Measurements from ENCODE around the gene PHACTR2.
"Not testable (repeated sequence)": the region's sequence is repeated elsewhere in the genome, so short reads cannot be mapped to it uniquely, and the experiment has no call there.

PHACTR2 gene

GRCh38 chr6:143677891-143678791 lies at the start of gene PHACTR2:
PHACTR2 (plus strand) TSS chr6:143677965; CDS start chr6:143678164, 199 bp downstream.
- no peak for DNase-seq

- no peak for DNase-seq
Measured at GRCh38 chr6:143629104-143630080, 48.4 kb upstream of the PHACTR2 start.

GRCh38 chr6:143631196-143631595 lies 46.6 kb upstream of the PHACTR2 start:
- DNase-seq, result not testable (repeated sequence)

- no peak for DNase-seq
Measured at GRCh38 chr6:143632894-143633293, 44.9 kb upstream of the PHACTR2 start.

- DNase-seq, result no peak
Measured at GRCh38 chr6:143634486-143634885, 43.3 kb upstream of the PHACTR2 start.

GRCh38 chr6:143637691-143638090 lies 40.1 kb upstream of the PHACTR2 start:
- no peak for DNase-seq

- DNase-seq, result no peak
Measured at GRCh38 chr6:143642403-143642802, 35.4 kb upstream of the PHACTR2 start.

GRCh38 chr6:143647191-143647590 lies 30.6 kb upstream of the PHACTR2 start:
- DNase-seq, result no peak

GRCh38 chr6:143647732-143648131 lies 30.0 kb upstream of the PHACTR2 start:
- no peak for DNase-seq

- DNase-seq, result not testable (repeated sequence)
Measured at GRCh38 chr6:143649319-143649718, 28.4 kb upstream of the PHACTR2 start.

- not testable (repeated sequence) for DNase-seq
Measured at GRCh38 chr6:143651328-143651727, 26.4 kb upstream of the PHACTR2 start.

- DNase-seq, result no peak
Measured at GRCh38 chr6:143652841-143653331, 24.9 kb upstream of the PHACTR2 start.

GRCh38 chr6:143655541-143655940 lies 22.2 kb upstream of the PHACTR2 start:
- DNase-seq, result no peak

GRCh38 chr6:143656026-143656425 lies 21.7 kb upstream of the PHACTR2 start:
- no peak for DNase-seq

- DNase-seq, result no peak
Measured at GRCh38 chr6:143657809-143658208, 20.0 kb upstream of the PHACTR2 start.

- not testable (repeated sequence) for DNase-seq
Measured at GRCh38 chr6:143660170-143660569, 17.6 kb upstream of the PHACTR2 start.

GRCh38 chr6:143664171-143664570 lies 13.6 kb upstream of the PHACTR2 start:
- no peak for DNase-seq

- DNase-seq, result not testable (repeated sequence)
Measured at GRCh38 chr6:143666007-143666406, 11.8 kb upstream of the PHACTR2 start.

GRCh38 chr6:143669483-143669882 lies 8.3 kb upstream of the PHACTR2 start:
- not testable (repeated sequence) for DNase-seq

- no peak for DNase-seq
Measured at GRCh38 chr6:143673669-143674068, 4.1 kb upstream of the PHACTR2 start.

- DNase-seq, result no peak
Measured at GRCh38 chr6:143674483-143675381, 3.0 kb upstream of the PHACTR2 start.

- no peak for DNase-seq
Measured at GRCh38 chr6:143675382-143675900, 2.3 kb upstream of the PHACTR2 start.
